Common myeloid progenitor, CD34-positive (primary cell): ENCODE data around the gene DCDC2.
A peak's percentile ranks its signal among the peaks of the same experiment; 100 is the strongest.

Source experiments
- CTCF ChIA-PET: fragments of 350-600 bp; sonication (Branson Sonifier 250); formaldehyde crosslinking; loops from one replicate; lab custom pipeline; 2021; ENCODE audit warnings: antibody characterized with exemption; lab: Charles Lee
- POLR2A ChIA-PET: fragments of 350-600 bp; sonication (Branson Sonifier 250); formaldehyde crosslinking; loops from one replicate; lab custom pipeline; 2021; ENCODE audit warnings: antibody characterized with exemption; lab: Charles Lee
- DNase-seq, 3 donors: peaks; one replicate each; pipeline versions ENCODE4 v3.0.0 to v3.0.0-alpha.2; 2013
- H3K27ac ChIP-seq, 2 experiments: 1 replicate in 1 of 2; 2 replicates in 1 of 2; pipeline ENCODE4 v1.7.0; 2013; ENCODE audit warnings: inconsistent platforms in 2 of 2, low read length in 2 of 2, mild to moderate bottlenecking in 2 of 2, low read depth in 1 of 2, moderate library complexity in 1 of 2; ENCODE audit not compliant: severe bottlenecking in 2 of 2, insufficient read depth in 1 of 2, poor library complexity in 1 of 2
- H3K27me3 ChIP-seq, 5 experiments: replicated peaks in 2 of 5; 1 replicate in 3 of 5; 2 replicates in 2 of 5; pipeline versions ENCODE4 v1.6.1 to v1.7.0; 2013; ENCODE audit warnings: low read length in 4 of 5, mild to moderate bottlenecking in 2 of 5, moderate library complexity in 2 of 5, inconsistent platforms in 1 of 5; ENCODE audit not compliant: insufficient read depth in 5 of 5, control insufficient read depth in 4 of 5
- H3K36me3 ChIP-seq, 4 experiments: 1 replicate in 2 of 4; 2 replicates in 2 of 4; pipeline versions ENCODE4 v1.6.1 to v1.7.0; 2013; ENCODE audit warnings: low read length in 3 of 4, control low read depth in 1 of 4, mild to moderate bottlenecking in 1 of 4; ENCODE audit not compliant: control insufficient read depth in 4 of 4, insufficient read depth in 4 of 4
- H3K4me1 ChIP-seq, 4 experiments: 1 replicate in 3 of 4; 2 replicates in 1 of 4; pipeline versions ENCODE4 v1.6.1 to v1.7.1; 2013; ENCODE audit warnings: low read length in 3 of 4, mild to moderate bottlenecking in 3 of 4, control low read depth in 1 of 4, inconsistent platforms in 1 of 4, moderate library complexity in 1 of 4; ENCODE audit not compliant: control insufficient read depth in 4 of 4, insufficient read depth in 4 of 4; ENCODE audit errors: control extremely low read depth in 1 of 4
- H3K4me3 ChIP-seq, 7 experiments: 1 replicate in 4 of 7; 2 replicates in 3 of 7; pipeline versions ENCODE4 v1.5.1 to v1.7.0; 2013; ENCODE audit warnings: mild to moderate bottlenecking in 7 of 7, low read length in 6 of 7, moderate library complexity in 6 of 7, inconsistent platforms in 2 of 7, low read depth in 2 of 7, control low read depth in 1 of 7; ENCODE audit not compliant: insufficient read depth in 4 of 7, control insufficient read depth in 1 of 7; ENCODE audit errors: extremely low read depth in 1 of 7
- H3K9me3 ChIP-seq, 5 experiments: 1 replicate in 4 of 5; 2 replicates in 1 of 5; pipeline versions ENCODE4 v1.6.1 to v1.7.1; 2013; ENCODE audit warnings: low read length in 4 of 5, mild to moderate bottlenecking in 2 of 5, inconsistent platforms in 1 of 5, low read depth in 1 of 5, moderate library complexity in 1 of 5; ENCODE audit not compliant: control insufficient read depth in 4 of 5, insufficient read depth in 2 of 5; ENCODE audit errors: control extremely low read depth in 1 of 5
- WGBS: methylation state at CpG from one replicate; pipeline ENCODE4 v1.1.5; 2013; ENCODE audit not compliant: insufficient coverage; 5-methylcytosine and 5-hydroxymethylcytosine counted together

Gene DCDC2

DNA sequence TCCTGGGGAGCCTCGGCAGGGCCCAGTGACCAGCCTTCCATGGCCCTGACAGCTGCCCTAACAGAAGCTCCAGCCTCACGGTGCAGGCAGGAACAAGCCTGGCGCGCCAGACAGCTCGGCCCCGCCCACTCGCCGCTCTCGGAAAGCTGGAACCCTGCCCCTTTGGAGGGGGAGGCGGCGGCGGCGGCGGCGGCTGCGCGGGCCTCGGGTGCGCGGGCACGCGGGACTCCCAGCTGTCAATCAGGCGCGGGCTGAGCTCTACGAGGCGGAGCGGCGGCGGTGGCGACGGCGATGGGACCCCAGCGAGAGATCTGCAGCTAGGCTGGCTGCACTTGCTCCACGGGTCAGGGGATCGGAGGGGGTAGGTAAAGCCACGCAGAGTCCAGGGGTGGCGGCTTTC, 231.9 kb downstream of the DCDC2 start, which contains the start of gene NRSN1:
NRSN1 (plus strand) TSS at position 236 of the 400 bp plus-strand sequence. CDS start 8,113 bp downstream, outside the sequence.
- H3K4me1 ChIP-seq: peaks cover 0 to 8% (median 5%) of the 10 kb centered on the region in 4 experiments
- WGBS: 1% methylated on average over 29 of the region's 37 CpGs
- peak in 2 of 3 donors; percentile 0 to 3 for DNase-seq

GRCh38 chr6:24122139-24122538, 235.7 kb downstream of the DCDC2 start:
- H3K27ac ChIP-seq: no peak overlapping the region
- peaks cover 0 to 8% (median 5%) of the 10 kb centered on the region in 4 experiments for H3K4me1 ChIP-seq
- DNase-seq: no peak
- peaks cover 0 to 22% (median 11%) of the 10 kb centered on the region in 5 experiments for H3K27me3 ChIP-seq
- H3K9me3 ChIP-seq: no peaks in the 10 kb centered on the region
- POLR2A ChIA-PET: no interaction called here
- CTCF ChIA-PET: no interaction called here
- no peaks in the 10 kb centered on the region for H3K36me3 ChIP-seq
- 94% methylated on average over 7 of the region's 7 CpGs for WGBS
- H3K4me3 ChIP-seq: no peak overlapping the region

More for the DNA sequence above, 231.9 kb downstream of the DCDC2 start, which contains the start of gene NRSN1:
- Histone ChIP-seq H3K27me3 (peaks cover 0 to 22% (median 11%) of the 10 kb centered on the region in 5 experiments), H3K27ac (no peak within 1 kb of the TSS), H3K9me3 (no peaks in the 10 kb centered on the region), H3K36me3 (no peaks in the 10 kb centered on the region), H3K4me3 (peak within 1 kb of the TSS in 1 of 7 experiments; percentile 58)
- ChIA-PET CTCF (no interaction called here), POLR2A (interaction anchor here (0.5 kb wide), 1 partner anchor 37 kb away, joined by 3 read pairs; no protein-coding TSS in a partner anchor)
